Vagina (tissue), 2 donors: ENCODE data around the gene LRRC43. TPM values are rescaled to one million over a fixed set of nuclear protein-coding genes. Genes with fewer than 3 reads are reported as not detected.

Source experiments
- DNase-seq, 2 donors: peaks; one replicate each; pipeline ENCODE4 v3.0.0-alpha.2; 2017; ENCODE audit errors: extremely low spot score in 2 of 2
- H3K27ac ChIP-seq: fragments of 200-600 bp; sonication (generic); one replicate; pipeline ENCODE4 v1.5.1; 2019
- H3K27me3 ChIP-seq: fragments of 200-600 bp; sonication (generic); one replicate; pipeline ENCODE4 v1.5.1; 2019
- H3K36me3 ChIP-seq, 2 donors: fragments of 200-600 bp; sonication (generic); one replicate each; pipeline ENCODE4 v1.5.1; 2017 to 2019
- H3K4me1 ChIP-seq: fragments of 200-600 bp; sonication (generic); one replicate; pipeline ENCODE4 v1.5.1; 2019
- H3K4me3 ChIP-seq, 2 donors: fragments of 200-600 bp; sonication (generic); 1 replicate in 1 of 2; 2 replicates in 1 of 2; pipeline ENCODE4 v1.5.1; 2016 to 2019
- H3K9me3 ChIP-seq: fragments of 200-600 bp; sonication (generic); one replicate; pipeline ENCODE4 v1.5.1; 2019
- CTCF ChIP-seq, 3 experiments: fragments of 450-650 bp in 2 of 3; fragments of 200-600 bp in 1 of 3; sonication (generic) in 1 of 3; IDR thresholded peaks; one replicate each; pipeline ENCODE4 v1.5.1; 2017 to 2019; ENCODE audit warnings: antibody characterized with exemption in 3 of 3, mild to moderate bottlenecking in 2 of 3, moderate library complexity in 2 of 3
- POLR2A ChIP-seq, 2 donors: fragments of 450-650 bp; IDR thresholded peaks; one replicate each; pipeline ENCODE4 v1.6.1; 2017; ENCODE audit warnings: antibody characterized with exemption in 2 of 2, mild to moderate bottlenecking in 2 of 2, moderate library complexity in 2 of 2
- POLR2AphosphoS5 ChIP-seq, 2 donors: sonication (generic); formaldehyde crosslinking; IDR thresholded peaks; one replicate each; pipeline ENCODE4 v1.9.0; 2017; ENCODE audit warnings: antibody characterized with exemption in 2 of 2, mild to moderate bottlenecking in 2 of 2, low read depth in 1 of 2; ENCODE audit not compliant: insufficient read depth in 1 of 2
- intact Hi-C: fragments of 100-400 bp; cut with DNase I; formaldehyde crosslinking; loops from one replicate; pipeline ENCODE4 v1.15.1; 2023
- total RNA-seq: library from RNA; depleted of rRNA; stranded (reverse); fragments of >200 nt; gene quantifications from one replicate; pipeline ENCODE4 v1.2.3, GENCODE V29; 2016

LRRC43 gene
- total RNA-seq, 1 donor from 2014 or later, result not detected

DNA sequence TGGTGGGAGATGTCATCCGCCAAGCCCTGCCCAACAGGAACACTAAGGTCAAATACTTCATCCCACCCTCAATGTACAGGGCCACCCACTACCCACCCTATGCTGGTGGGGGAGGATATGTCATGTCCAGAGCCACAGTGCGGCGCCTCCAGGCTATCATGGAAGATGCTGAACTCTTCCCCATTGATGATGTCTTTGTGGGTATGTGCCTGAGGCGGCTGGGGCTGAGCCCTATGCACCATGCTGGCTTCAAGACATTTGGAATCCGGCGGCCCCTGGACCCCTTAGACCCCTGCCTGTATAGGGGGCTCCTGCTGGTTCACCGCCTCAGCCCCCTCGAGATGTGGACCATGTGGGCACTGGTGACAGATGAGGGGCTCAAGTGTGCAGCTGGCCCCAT is 24.1 kb downstream of the LRRC43 start:
- no peak overlapping the region for H3K4me3 ChIP-seq
- no peaks in the 10 kb centered on the region for H3K9me3 ChIP-seq
- peaks cover 6% of the 10 kb centered on the region for H3K27me3 ChIP-seq
- H3K4me1 ChIP-seq, result peaks cover 18% of the 10 kb centered on the region
- H3K36me3 ChIP-seq, result peaks cover 3 to 34% of the 10 kb centered on the region in 2 donors
- no peak for DNase-seq
- no peak for TF ChIP-seq POLR2AphosphoS5 (IDR thresholded peaks at IDR 0.05; ENCODE audit: insufficient read depth in 1 of 2, low read depth in 1 of 2)
- TF ChIP-seq POLR2A (IDR thresholded peaks at IDR 0.05), result no peak
- H3K27ac ChIP-seq, result no peak overlapping the region
- intact Hi-C loops, result no loop called here

- no peak overlapping the region for H3K27ac ChIP-seq
- H3K4me1 ChIP-seq, result peaks cover 18% of the 10 kb centered on the region
- TF ChIP-seq CTCF (IDR thresholded peaks at IDR 0.05) (no peak), POLR2A (IDR thresholded peaks at IDR 0.05) (no peak), POLR2AphosphoS5 (IDR thresholded peaks at IDR 0.05; ENCODE audit: insufficient read depth in 1 of 2, low read depth in 1 of 2) (no peak)
- peaks cover 3 to 38% of the 10 kb centered on the region in 2 donors for H3K36me3 ChIP-seq
- H3K27me3 ChIP-seq, result peaks cover 6% of the 10 kb centered on the region
- H3K9me3 ChIP-seq, result no peaks in the 10 kb centered on the region
- no peak for DNase-seq
- intact Hi-C loops, result no loop called here
- no peak overlapping the region for H3K4me3 ChIP-seq
Observed at GRCh38 chr12:122207391-122207790, 24.5 kb downstream of the LRRC43 start.

DNA sequence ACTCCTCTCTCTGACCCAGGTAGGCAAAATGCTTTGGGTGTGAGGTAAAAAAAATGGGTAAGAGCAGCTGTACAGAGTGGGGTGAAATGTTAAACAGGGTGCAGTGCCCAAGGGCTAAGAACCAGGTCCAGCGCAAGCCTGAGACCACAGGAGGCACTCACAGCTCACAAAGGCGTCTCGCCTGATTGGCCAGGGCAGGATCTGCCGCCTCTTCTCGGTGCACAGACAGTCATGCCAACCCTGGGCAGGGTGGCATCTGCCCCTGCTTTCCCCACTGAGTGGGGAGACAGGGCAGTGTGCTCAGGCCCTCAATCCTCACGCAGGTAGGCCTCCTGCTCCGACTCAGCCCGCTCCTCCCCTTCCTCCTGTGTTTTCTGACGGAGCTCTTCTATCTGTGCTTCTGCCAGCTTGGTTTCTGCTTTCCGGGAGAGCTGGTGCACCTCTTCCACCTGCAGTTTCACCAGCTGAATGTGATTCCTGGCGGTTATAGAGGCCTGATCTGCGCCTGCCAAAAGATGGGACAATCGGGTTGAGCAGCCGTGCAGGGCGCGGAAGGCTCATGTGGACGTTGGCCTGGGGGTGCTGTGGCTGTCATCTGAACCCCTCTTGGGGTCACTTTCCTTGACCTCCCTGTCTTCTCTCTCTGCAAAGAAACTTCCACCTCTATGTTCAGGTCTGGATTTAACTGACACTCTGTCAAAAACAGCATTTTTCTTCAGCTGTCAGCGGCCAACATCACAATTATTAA is 25.3 kb downstream of the LRRC43 start:
- no peak for DNase-seq
- intact Hi-C loops, result no loop called here

DNA sequence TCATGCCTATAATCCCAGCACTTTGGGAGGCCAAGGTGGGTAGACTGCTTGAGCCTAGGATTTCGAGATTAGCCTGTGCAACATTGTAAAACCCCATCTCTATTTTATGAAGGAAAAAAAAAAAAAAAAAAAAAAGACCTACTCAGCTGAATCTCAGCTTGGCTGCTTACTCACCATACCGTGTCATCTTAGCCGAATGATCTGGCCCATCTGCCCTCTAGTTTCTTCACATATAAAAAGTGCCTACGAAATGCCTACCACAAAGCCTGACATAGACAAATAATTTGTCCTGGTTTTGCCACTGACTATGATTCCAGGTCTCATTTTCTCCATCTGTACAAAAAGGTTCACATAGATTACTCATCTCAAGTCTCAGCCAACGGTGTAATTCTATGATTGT is 32.8 kb downstream of the LRRC43 start:
- intact Hi-C loops, result no loop called here
- TF ChIP-seq POLR2A (IDR thresholded peaks at IDR 0.05) (no peak), CTCF (IDR thresholded peaks at IDR 0.05) (no peak), POLR2AphosphoS5 (IDR thresholded peaks at IDR 0.05; ENCODE audit: insufficient read depth in 1 of 2, low read depth in 1 of 2) (no peak)
- no peaks in the 10 kb centered on the region for H3K4me1 ChIP-seq
- no peaks in the 10 kb centered on the region for H3K9me3 ChIP-seq
- H3K4me3 ChIP-seq, result no peak overlapping the region
- H3K27me3 ChIP-seq, result no peaks in the 10 kb centered on the region
- peaks cover 2 to 82% of the 10 kb centered on the region in 2 donors for H3K36me3 ChIP-seq
- no peak overlapping the region for H3K27ac ChIP-seq
- no peak for DNase-seq

More for the DNA sequence above, 25.3 kb downstream of the LRRC43 start:
- no peak overlapping the region for H3K27ac ChIP-seq
- H3K4me1 ChIP-seq, result peaks cover 11% of the 10 kb centered on the region
- H3K36me3 ChIP-seq, result peaks cover 5 to 47% of the 10 kb centered on the region in 2 donors
- TF ChIP-seq POLR2AphosphoS5 (IDR thresholded peaks at IDR 0.05; ENCODE audit: insufficient read depth in 1 of 2, low read depth in 1 of 2) (no peak), POLR2A (IDR thresholded peaks at IDR 0.05) (no peak), CTCF (IDR thresholded peaks at IDR 0.05) (no peak)
- H3K9me3 ChIP-seq, result no peaks in the 10 kb centered on the region
- peaks cover 6% of the 10 kb centered on the region for H3K27me3 ChIP-seq
- H3K4me3 ChIP-seq, result no peak overlapping the region

DNA sequence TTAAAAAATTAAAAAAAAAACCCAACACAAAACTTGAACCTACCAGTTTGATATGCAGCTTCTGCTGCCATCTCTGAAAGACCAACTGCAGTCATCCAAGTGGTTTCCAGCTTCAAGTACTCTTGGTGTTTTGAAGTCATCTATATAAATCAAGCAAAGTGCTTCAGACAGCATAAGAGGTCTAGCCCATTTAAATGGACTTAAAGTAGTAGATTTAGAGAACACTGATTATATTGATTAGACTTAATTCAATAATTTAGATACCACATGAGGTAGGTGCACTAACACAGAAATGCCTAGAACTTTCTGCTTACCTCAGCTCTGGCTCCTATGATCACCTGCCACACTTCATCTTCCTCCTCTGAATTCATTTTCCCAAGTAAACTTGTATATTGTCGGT is 33.5 kb downstream of the LRRC43 start:
- Histone ChIP-seq H3K9me3 (no peaks in the 10 kb centered on the region), H3K4me3 (no peak overlapping the region), H3K4me1 (no peaks in the 10 kb centered on the region), H3K27me3 (no peaks in the 10 kb centered on the region), H3K27ac (no peak overlapping the region), H3K36me3 (peaks cover 2 to 81% of the 10 kb centered on the region in 2 donors)
- DNase-seq, result no peak
- intact Hi-C loops, result no loop called here
- TF ChIP-seq CTCF (IDR thresholded peaks at IDR 0.05) (no peak), POLR2AphosphoS5 (IDR thresholded peaks at IDR 0.05; ENCODE audit: insufficient read depth in 1 of 2, low read depth in 1 of 2) (no peak), POLR2A (IDR thresholded peaks at IDR 0.05) (no peak)
